Measurements from ENCODE around the gene POT1. TPM values are rescaled to one million over a fixed set of nuclear protein-coding genes. Genes with fewer than 3 reads are reported as not detected.

POT1 gene
- total RNA-seq, 4 donors from 2014 or later: 13.8 to 91.6 (median 23.5) TPM

GRCh38 chr7:124779194-124779593 is 150.4 kb downstream of the POT1 start:
- intact Hi-C loops (cut with DNase I; ENCODE audit: low total_unique reads): no loop called here
- no peaks in the 10 kb centered on the region for H3K27me3 ChIP-seq

GRCh38 chr7:124777268-124777667 is 152.4 kb downstream of the POT1 start:
- intact Hi-C loops (cut with DNase I; ENCODE audit: low total_unique reads): no loop called here
- Histone ChIP-seq H3K36me3 (no peaks in the 10 kb centered on the region), H3K27ac (no peak overlapping the region), H3K4me3 (no peak overlapping the region), H3K9me3 (no peaks in the 10 kb centered on the region), H3K4me1 (no peaks in the 10 kb centered on the region), H3K27me3 (no peaks in the 10 kb centered on the region)
- DNase-seq: no peak
- TF ChIP-seq CTCF (IDR thresholded peaks at IDR 0.05) (no peak), POLR2A (IDR thresholded peaks at IDR 0.05) (no peak)

More at GRCh38 chr7:124779194-124779593, 150.4 kb downstream of the POT1 start:
- DNase-seq: no peak
- Histone ChIP-seq H3K27ac (no peak overlapping the region), H3K4me1 (no peaks in the 10 kb centered on the region), H3K9me3 (no peaks in the 10 kb centered on the region), H3K36me3 (no peaks in the 10 kb centered on the region), H3K4me3 (no peak overlapping the region)
- TF ChIP-seq POLR2A (IDR thresholded peaks at IDR 0.05) (no peak), CTCF (IDR thresholded peaks at IDR 0.05) (no peak)

GRCh38 chr7:124776153-124776552 is 153.5 kb downstream of the POT1 start:
- TF ChIP-seq CTCF (IDR thresholded peaks at IDR 0.05): no peak
- no peak for TF ChIP-seq POLR2A (IDR thresholded peaks at IDR 0.05)
- Histone ChIP-seq H3K4me1 (no peaks in the 10 kb centered on the region), H3K4me3 (no peak overlapping the region), H3K27me3 (no peaks in the 10 kb centered on the region), H3K36me3 (no peaks in the 10 kb centered on the region), H3K9me3 (no peaks in the 10 kb centered on the region), H3K27ac (no peak overlapping the region)
- intact Hi-C loops (cut with DNase I; ENCODE audit: low total_unique reads): no loop called here
- DNase-seq: no peak

GRCh38 chr7:124775422-124775821 is 154.2 kb downstream of the POT1 start:
- intact Hi-C loops (cut with DNase I; ENCODE audit: low total_unique reads): no loop called here
- H3K4me3 ChIP-seq: no peak overlapping the region
- DNase-seq: no peak
- H3K27me3 ChIP-seq: no peaks in the 10 kb centered on the region
- no peaks in the 10 kb centered on the region for H3K4me1 ChIP-seq
- no peaks in the 10 kb centered on the region for H3K9me3 ChIP-seq
- no peak for TF ChIP-seq CTCF (IDR thresholded peaks at IDR 0.05)
- no peak overlapping the region for H3K27ac ChIP-seq
- H3K36me3 ChIP-seq: no peaks in the 10 kb centered on the region

- intact Hi-C loops (cut with DNase I; ENCODE audit: low total_unique reads): no loop called here
- TF ChIP-seq POLR2A (IDR thresholded peaks at IDR 0.05) (no peak), CTCF (IDR thresholded peaks at IDR 0.05) (no peak)
Measured at GRCh38 chr7:124773938-124774337, 155.7 kb downstream of the POT1 start.

More at GRCh38 chr7:124773938-124774337, 155.7 kb downstream of the POT1 start:
- H3K4me3 ChIP-seq: no peak overlapping the region
- H3K36me3 ChIP-seq: no peaks in the 10 kb centered on the region
- no peaks in the 10 kb centered on the region for H3K27me3 ChIP-seq
- H3K9me3 ChIP-seq: no peaks in the 10 kb centered on the region
- no peak for DNase-seq
- no peak overlapping the region for H3K27ac ChIP-seq
- no peaks in the 10 kb centered on the region for H3K4me1 ChIP-seq
